AG04449 (cell line): ENCODE results near the gene ATXN3L.

Experiments
- CTCF ChIA-PET: fragments of 350-600 bp; formaldehyde crosslinking; extraction: SDS; loops from one replicate; lab custom pipeline; 2021; ENCODE audit warnings: antibody characterized with exemption; lab: Yijun Ruan, JAX
- POLR2A ChIA-PET: fragments of 400-600, 350-600 bp; formaldehyde crosslinking; extraction: SDS; loops from one replicate; lab custom pipeline; 2020; ENCODE audit warnings: antibody characterized with exemption, inconsistent platforms; lab: Yijun Ruan, JAX
- DNase-seq: peaks from one replicate; pipeline ENCODE4 v3.0.0-alpha.2; 2010; ENCODE audit warnings: low read depth, low spot score
- H3K4me3 ChIP-seq: 2 replicates; pipeline ENCODE4 v1.5.1; 2011; ENCODE audit warnings: low read depth, mild to moderate bottlenecking, control low read depth, low read length
- CTCF ChIP-seq: IDR thresholded peaks from one replicate; pipeline ENCODE4 v1.5.1; 2011; ENCODE audit warnings: mild to moderate bottlenecking, moderate library complexity, low read length, control low read depth, inconsistent platforms; ENCODE audit not compliant: insufficient read depth; ENCODE audit errors: missing control alignments

The ATXN3L gene

GRCh38 chrX:13323241-13323640, 3.4 kb upstream of the ATXN3L start:
- no peak for TF ChIP-seq CTCF
- H3K4me3 ChIP-seq, result no peak overlapping the region
- DNase-seq, result no peak
- CTCF ChIA-PET, result no interaction called here
- POLR2A ChIA-PET, result no interaction called here

DNA sequence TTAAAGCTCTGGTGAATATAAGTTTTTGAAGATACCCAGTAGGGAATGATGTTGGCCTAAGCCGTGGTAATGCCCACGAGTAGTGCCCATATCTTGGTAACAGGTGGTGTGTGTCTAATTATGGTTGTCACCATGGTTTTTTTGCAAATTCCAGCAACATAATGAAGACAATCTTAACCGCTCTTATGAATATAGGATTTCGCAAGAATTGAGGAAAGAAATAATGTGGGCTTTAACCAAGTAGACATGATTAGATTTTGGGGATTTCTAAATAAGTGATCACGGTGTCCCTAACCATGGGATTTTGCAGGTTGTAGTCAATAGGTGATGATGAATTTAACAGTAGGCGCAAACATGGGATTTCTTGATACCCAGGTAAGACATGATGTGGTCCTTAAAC, 2.5 kb downstream of the ATXN3L start:
- CTCF ChIA-PET, result no interaction called here
- DNase-seq, result no peak
- TF ChIP-seq CTCF, result no peak
- POLR2A ChIA-PET, result no interaction called here
- no peak overlapping the region for H3K4me3 ChIP-seq

GRCh38 chrX:13311560-13311959, 8.3 kb downstream of the ATXN3L start:
- POLR2A ChIA-PET, result no interaction called here
- H3K4me3 ChIP-seq, result no peak overlapping the region
- CTCF ChIA-PET, result no interaction called here
- TF ChIP-seq CTCF, result no peak
- DNase-seq, result no peak

- H3K4me3 ChIP-seq, result no peak overlapping the region
- CTCF ChIA-PET, result no interaction called here
- TF ChIP-seq CTCF, result no peak
- no peak for DNase-seq
- POLR2A ChIA-PET, result no interaction called here
Measured at GRCh38 chrX:13309631-13310030, 10.2 kb downstream of the ATXN3L start.

DNA sequence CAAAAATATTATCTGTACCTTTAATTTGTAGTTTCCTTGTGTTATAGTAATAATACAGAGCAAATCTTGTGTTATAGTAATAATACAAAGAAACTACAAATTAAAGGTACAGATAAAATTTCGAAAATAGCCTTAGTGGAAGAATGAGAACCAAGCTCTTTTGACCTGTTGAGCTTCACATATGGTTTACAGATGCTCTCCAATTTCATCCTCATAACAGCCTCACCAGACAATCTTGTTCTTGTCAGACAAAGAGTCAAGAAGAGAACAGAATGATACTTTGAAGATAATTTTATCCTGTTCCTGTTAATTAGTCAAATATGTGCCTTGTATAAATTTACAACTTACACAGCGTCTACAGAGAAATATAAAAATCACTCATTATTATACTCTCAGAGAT, 12.8 kb downstream of the ATXN3L start:
- DNase-seq, result no peak
- no peak overlapping the region for H3K4me3 ChIP-seq
- ChIA-PET POLR2A (no interaction called here), CTCF (no interaction called here)
- no peak for TF ChIP-seq CTCF

GRCh38 chrX:13305108-13305507, 14.7 kb downstream of the ATXN3L start:
- no peak overlapping the region for H3K4me3 ChIP-seq
- ChIA-PET POLR2A (no interaction called here), CTCF (no interaction called here)
- DNase-seq, result no peak
- TF ChIP-seq CTCF, result no peak
